HG03457 (cell line): Measurements from ENCODE around the gene PANK2.
"Not testable (repeated sequence)": the region's sequence is repeated elsewhere in the genome, so short reads cannot be mapped to it uniquely, and the experiment has no call there.

Experiments
- ATAC-seq: cut with Tn5 transposase; IDR thresholded peaks from one replicate; pipeline ENCODE4 v1.9.1; 2021; ENCODE audit warnings: moderate number of reproducible peaks; ENCODE audit not compliant: unreplicated experiment

PANK2 gene

GRCh38 chr20:3869839-3870634, 19.1 kb upstream of the PANK2 start:
- ATAC-seq, result no peak

- no peak for ATAC-seq
Observed at GRCh38 chr20:3871550-3872265, 17.5 kb upstream of the PANK2 start.

- no peak for ATAC-seq
Observed at GRCh38 chr20:3873507-3873906, 15.7 kb upstream of the PANK2 start.

- no peak for ATAC-seq
Observed at GRCh38 chr20:3874194-3874844, 14.9 kb upstream of the PANK2 start.

- no peak for ATAC-seq
Observed at GRCh38 chr20:3875378-3875974, 13.7 kb upstream of the PANK2 start.

- ATAC-seq, result no peak
Observed at GRCh38 chr20:3876000-3876399, 13.2 kb upstream of the PANK2 start.

- no peak for ATAC-seq
Observed at GRCh38 chr20:3876676-3877075, 12.5 kb upstream of the PANK2 start.

GRCh38 chr20:3878921-3879274, 10.3 kb upstream of the PANK2 start:
- not testable (repeated sequence) for ATAC-seq

GRCh38 chr20:3885715-3886114, 3.5 kb upstream of the PANK2 start:
- no peak for ATAC-seq

GRCh38 chr20:3887876-3888620, 1.1 kb upstream of the PANK2 start:
- no peak for ATAC-seq

- ATAC-seq, result no peak
Observed at GRCh38 chr20:3889489-3890397, 556 bp downstream of the PANK2 start.

GRCh38 chr20:3890398-3890751, 1.2 kb downstream of the PANK2 start:
- no peak for ATAC-seq

- no peak for ATAC-seq
Observed at GRCh38 chr20:3890999-3891929, 2.1 kb downstream of the PANK2 start.

GRCh38 chr20:3894796-3895195, 5.6 kb downstream of the PANK2 start:
- ATAC-seq, result no peak

GRCh38 chr20:3896302-3896701, 7.1 kb downstream of the PANK2 start:
- no peak for ATAC-seq

GRCh38 chr20:3896853-3897583, 7.8 kb downstream of the PANK2 start:
- no peak for ATAC-seq

- not testable (repeated sequence) for ATAC-seq
Observed at GRCh38 chr20:3898181-3898580, 9.0 kb downstream of the PANK2 start.

GRCh38 chr20:3898639-3899038, 9.5 kb downstream of the PANK2 start:
- ATAC-seq, result no peak
